Left lobe of liver (tissue), 2 donors: Measurements from ENCODE around the gene C1orf53. TPM values are rescaled to one million over a fixed set of nuclear protein-coding genes. Genes with fewer than 3 reads are reported as not detected.

ENCODE experiments used
- ATAC-seq: fragments of 200-7000 bp; cut with Tn5 transposase; one replicate; pipeline ENCODE4 v1.9.1; 2020; ENCODE audit warnings: mild to moderate bottlenecking, moderate library complexity
- DNase-seq: peaks from one replicate; pipeline ENCODE4 v3.0.0-alpha.2; 2020; ENCODE audit warnings: low spot score
- total RNA-seq: library from RNA; stranded (reverse); gene quantifications from one replicate; pipeline ENCODE4 v1.2.1, GENCODE V29; 2021
- donor health status: DM: no; HTN: no; CAD: no; lungs with moderate emphysema.
- donor health status: DM: no; HTN: yes; CAD: no.

The C1orf53 gene
- total RNA-seq, 1 donor from 2014 or later, result 7.0 TPM

DNA sequence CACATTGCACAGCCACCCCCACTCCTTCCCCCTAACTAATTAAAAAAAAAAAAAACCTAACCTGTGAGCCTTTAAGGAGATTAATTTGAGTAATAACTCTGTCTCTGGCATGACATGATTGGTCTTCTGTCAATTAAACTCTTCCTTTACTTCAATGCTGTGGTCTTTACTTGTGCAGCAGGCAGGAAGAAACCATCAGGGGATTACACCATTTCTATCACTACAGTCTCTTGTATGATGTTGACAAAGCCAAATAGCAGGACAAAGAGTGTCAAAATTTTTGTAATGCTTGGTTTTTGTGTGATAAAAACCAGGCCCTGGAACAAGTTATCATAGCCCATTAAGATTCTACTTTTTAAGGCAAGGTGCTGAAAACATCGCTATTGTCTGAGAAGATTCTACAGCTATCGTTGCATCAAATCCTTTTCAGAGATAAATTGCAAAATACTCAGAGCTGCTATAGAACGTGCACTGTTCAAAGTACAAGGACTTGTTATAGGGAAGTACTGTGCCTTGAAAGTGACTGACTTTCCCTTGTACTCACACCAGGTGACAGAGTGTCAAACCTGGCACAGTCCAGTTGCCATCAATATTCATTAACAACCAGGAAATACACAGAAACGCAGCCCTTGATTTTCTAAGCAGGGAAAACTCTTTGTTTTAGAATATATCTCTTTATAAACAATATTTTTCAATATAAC is 52.4 kb downstream of the C1orf53 start:
- DNase-seq (no peak), ATAC-seq (peak; percentile 70)

DNA sequence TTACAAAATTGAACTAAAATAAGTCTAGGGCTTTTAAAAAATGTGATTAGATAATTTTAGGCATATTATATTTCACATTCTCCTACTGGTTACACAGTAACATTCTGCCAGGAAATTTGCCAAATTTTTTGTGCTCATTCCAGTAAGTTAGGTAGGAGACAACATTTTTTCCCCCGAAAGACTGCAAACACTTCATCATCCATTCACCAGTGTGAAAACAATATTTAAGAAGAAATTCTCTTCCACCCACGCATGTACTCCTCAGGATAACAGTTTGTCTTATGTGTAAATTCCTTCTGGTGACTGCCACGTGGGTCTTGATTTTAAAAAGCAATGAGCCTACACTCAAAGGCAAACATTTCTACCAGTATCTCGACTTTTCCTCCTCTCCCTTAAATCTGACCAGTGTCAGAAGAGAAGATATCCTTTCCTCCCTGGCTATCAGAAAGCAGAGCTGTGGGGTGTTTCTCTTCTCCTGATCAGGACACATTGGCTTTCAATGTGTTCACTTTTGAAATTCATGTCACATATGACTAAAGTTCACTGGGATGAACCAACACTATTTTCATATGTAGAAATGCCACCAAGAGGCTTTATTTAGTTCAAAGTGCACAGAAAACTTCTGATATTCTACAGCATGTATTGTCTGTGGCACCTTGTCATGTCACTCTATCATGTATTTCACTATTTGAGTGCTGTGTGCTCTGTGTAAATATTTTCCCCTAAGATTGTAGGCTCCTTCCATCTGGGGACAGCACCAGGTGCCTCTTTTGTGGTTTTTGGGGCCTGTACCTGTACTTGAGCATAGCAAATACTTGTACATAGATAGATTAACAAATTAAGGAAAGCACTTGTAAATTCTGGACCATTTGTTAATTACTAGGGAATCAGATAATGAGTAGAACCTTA is 53.3 kb downstream of the C1orf53 start:
- no peak for DNase-seq
- ATAC-seq, result peak; percentile 78

Other genes with a start within 250 kb of the C1orf53 start
- 9.5 TPM for gene DENND1B, start 127.2 kb upstream of the C1orf53 start, total RNA-seq
- gene LHX9, start 14.7 kb downstream of the C1orf53 start, total RNA-seq, result 0.23 TPM